Kidney capillary endothelial cell (primary cell): ENCODE data around the gene RIPPLY2.
"Not testable (repeated sequence)": the region's sequence is repeated elsewhere in the genome, so short reads cannot be mapped to it uniquely, and the experiment has no call there.

Experiments
- DNase-seq: peaks from one replicate; pipeline ENCODE4 v3.0.0-alpha.2; 2018; ENCODE audit warnings: low spot score

The RIPPLY2 gene

GRCh38 chr6:83860359-83860755, 7.2 kb downstream of the RIPPLY2 start:
- no peak for DNase-seq

DNA sequence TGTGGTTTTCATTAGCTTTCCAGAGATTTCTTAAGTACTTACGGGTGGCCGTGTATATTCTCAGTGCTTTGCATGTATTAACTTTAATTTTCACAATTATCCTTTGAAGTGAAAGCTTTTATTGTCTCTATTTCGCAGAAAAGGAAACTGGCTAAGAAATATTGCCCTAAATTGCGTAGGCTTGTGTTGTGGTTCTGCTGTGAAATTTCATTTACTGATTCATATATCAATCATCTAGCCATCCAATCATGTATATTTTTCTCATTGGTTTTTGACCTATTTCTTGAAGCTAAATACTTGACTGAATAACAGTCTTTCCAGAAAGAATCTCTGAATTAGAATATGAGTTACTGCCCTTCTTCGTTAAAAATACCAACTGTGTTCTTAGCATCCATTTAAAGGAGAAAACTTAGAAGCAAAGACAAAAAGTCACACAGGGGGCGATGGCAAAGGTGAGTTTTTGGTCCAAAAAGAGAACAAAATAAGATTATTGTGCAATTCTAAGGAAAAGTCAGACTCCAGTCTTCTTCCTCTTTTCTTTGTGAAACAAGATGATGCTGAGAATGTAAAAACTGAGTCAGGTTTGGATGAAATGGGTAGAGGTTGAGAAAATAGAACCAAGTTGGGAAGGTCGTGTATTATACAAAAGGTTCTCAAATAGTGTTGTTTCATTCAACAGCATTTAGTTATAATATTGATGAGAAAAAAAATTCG, 7.8 kb downstream of the RIPPLY2 start:
- DNase-seq: no peak

DNA sequence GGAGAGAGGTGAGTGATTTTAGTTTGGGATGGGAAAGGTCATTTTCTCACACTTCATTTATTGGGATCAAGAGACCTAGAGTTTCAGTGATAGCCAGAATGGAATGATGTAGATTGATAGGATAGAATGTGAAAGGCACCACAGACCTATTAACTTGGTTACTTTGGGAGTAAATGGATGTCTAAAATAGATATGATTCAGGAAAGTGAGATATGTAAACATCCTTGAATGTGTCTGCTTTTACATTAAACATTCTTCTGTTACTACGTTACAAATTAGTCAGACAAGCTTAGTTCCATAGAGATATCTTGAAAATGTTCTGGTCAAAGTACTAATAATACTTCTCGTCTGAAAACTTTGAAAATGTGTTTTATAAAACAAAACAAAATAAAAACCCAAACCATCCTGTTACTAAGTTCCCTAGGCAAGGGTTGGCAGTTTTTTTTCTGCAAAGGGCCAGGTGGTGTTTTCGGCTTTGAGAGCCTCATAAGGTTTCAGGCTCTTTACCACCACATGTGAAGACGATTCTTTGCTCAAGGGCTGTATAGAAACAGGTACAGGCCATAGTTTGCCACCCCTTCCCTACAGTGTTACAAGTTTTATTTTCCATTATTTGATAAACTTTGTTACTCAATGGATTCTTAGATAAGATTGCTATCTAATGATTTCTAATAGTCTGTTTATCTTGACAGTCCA, 9.8 kb downstream of the RIPPLY2 start:
- DNase-seq: no peak

GRCh38 chr6:83867043-83867442, 13.9 kb downstream of the RIPPLY2 start:
- DNase-seq: no peak

DNA sequence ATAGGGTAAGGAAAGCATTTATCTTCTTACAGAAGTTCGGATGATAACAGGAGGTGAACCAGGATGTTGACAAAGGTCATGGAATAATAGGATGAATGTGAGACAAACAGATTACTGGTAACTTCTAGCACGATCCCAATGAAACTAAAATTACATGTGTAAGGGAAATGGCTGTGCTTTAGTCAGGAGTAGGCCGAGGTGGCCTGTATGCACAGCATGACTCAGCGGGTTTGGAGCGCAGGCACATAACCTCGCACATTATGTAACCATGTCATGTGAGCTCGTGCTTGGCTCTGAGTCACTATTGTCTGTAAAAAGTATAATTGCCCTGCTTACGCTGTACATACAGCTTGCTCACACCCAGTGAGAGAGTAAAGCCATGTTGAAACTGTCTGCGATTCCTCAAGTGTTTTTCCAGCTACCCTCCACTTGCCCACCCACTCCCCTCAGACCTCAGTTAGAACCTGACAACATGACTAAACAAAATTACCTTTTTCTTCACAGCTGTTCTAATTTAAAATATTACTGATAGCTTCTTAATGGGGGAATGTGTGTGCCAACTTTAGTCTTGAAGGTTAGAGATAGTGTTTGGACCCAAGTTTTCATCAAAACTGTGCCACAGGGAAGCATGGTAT, 14.5 kb downstream of the RIPPLY2 start:
- no peak for DNase-seq

DNA sequence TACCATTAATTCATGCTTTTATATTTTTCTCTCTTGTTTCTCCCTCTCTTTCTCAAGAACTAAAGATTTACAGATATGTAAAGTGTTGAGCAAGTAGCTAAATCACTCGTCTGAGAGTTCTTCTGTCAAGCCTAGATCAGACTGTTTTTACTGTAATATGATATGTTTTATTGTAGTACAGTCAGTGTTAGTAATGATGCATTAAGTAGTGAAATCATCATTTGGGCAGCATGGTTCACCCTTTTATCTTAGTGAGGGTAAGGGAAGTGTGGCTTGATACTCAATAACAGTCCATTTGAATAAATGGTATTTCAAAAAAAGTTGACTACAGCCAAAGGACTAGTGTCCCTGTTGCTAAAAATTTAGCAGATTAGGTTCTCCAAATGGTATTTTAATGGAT, 15.5 kb downstream of the RIPPLY2 start:
- DNase-seq: no peak

DNA sequence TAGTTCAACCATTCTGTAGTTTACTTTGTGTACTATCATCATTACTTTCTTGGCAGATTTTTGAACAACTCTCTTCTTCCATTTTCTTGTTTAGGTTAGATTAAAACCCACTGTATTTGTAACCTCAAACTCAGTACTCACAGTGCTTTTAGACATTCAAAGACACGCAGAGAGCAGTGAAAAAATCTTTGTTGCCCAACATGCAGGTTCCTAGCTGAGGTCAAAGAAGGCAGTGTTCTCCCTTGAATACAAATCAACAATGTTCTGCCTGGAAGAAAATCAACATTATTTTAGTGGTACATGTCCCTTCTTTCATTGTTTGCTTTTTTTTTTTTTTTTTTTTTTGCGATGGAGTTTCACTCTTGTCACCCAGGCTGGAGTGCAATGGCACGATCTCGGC, 17.5 kb downstream of the RIPPLY2 start:
- no peak for DNase-seq

DNA sequence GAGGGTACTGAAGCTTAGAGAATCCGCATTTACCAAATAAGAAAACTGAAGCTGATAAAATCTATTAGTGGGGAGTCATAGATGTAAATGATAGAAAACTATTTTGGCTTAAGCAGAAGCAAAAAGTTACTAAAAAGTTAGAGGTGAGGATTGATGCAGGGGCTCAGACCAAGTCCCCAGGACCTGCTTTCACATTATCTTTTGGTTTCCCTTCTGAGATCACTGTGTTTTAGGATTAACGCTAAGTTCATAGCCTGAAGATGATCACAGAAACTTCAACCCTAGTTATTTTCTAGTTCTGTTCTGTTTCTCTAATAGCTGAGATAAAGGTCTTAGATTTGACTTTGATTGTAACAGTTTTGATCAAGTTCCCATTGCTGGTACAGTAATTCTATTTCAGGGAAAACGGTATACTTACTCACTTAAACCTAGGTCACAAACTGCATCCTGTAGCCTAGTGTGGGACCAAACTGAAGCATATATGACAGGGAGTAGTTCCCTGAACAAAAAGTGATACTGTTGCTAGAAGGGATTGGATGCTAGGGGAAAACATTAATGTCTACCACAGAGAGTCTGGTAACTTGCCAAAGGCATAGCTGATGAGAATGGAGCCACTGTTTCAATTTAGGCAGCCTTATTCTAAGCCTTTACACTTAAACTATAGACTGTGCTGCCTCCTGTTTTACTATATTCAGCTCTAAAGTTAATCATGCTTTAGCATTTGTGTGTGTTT, 19.4 kb downstream of the RIPPLY2 start:
- DNase-seq: no peak

DNA sequence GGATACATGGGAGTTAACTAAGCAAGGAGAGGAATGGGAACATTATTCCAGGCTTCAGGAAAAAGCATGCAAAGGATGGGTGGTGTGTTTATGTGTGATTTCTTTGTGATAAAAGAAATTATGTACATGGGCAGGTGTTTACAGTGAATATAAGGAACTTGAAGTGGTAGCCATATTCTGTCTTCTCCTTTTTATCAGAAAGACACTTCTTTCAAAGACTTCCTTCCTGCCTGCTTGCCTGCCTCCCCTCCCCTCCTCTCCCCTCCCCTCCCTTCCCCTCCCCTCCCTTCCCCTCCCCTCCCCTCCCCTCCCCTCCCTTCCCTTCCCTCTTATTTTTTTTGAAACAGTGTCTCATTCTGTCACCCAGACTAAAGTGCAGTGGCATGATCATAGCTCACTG, 20.7 kb downstream of the RIPPLY2 start:
- no peak for DNase-seq

DNA sequence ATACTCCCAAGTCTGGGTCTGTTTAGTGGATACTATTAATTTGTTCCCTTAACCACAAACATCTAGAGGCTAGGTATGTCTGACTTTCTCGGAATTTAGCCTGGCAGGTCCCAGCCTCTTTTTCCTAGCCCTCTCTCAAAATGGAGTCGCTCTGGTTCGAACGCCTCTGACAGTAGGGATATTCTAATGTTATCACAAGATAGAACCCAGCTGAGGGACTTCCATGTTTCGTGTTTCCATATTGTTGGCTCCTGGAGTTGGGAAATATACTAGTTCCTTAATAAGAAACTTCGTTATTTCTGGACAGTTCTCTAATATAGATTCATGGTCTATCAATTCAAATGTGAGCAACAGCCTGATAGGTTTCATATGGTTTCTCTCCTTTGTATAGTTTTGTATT, 22.7 kb downstream of the RIPPLY2 start:
- no peak for DNase-seq

GRCh38 chr6:83878902-83879644, 25.9 kb downstream of the RIPPLY2 start:
- DNase-seq: no peak

GRCh38 chr6:83879746-83880145, 26.6 kb downstream of the RIPPLY2 start:
- no peak for DNase-seq

GRCh38 chr6:83883240-83883639, 30.1 kb downstream of the RIPPLY2 start:
- no peak for DNase-seq

DNA sequence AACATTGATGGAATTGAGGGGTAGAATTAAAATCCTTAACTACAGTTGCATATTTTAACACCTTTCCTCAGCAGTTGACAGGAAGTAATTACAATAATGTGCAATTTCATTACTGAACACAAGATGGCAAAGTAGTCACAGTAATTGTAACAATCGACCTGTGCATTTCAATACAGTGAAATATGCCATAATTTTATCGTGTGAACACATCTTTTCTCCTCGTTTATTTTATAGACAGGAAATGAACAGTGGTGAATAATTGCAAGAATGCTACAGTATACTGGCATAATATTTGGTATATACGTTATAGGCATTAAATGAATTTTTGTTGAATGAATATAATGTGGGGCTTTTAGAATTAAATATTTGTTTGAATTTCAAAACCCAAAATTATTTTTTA, 31.4 kb downstream of the RIPPLY2 start:
- DNase-seq: peak; percentile 79

- DNase-seq: no peak
Measured at GRCh38 chr6:83885984-83886383, 32.8 kb downstream of the RIPPLY2 start.

- no peak for DNase-seq
Measured at GRCh38 chr6:83889621-83890020, 36.5 kb downstream of the RIPPLY2 start.

GRCh38 chr6:83890520-83890919, 37.4 kb downstream of the RIPPLY2 start:
- no peak for DNase-seq

GRCh38 chr6:83891586-83891985, 38.4 kb downstream of the RIPPLY2 start:
- no peak for DNase-seq

DNA sequence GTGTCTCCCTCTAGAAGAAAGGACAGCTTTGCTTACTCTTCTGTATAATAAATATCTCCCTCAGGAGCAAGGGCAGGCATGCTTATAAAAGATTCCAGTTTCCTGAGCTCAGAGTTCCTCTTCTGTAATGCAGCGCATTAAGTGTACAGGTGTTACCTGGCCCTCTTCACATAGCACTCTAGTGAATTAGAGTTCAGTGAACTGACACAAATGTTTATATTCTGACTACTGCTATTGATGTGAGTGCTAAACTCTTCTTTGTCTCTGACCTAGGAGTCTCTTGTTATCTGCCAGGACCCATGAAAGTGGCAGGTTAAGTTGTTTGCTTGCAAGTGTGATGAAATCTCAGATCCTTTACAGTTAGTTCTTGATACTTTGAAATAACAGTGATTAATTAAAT, 39.9 kb downstream of the RIPPLY2 start:
- no peak for DNase-seq

DNA sequence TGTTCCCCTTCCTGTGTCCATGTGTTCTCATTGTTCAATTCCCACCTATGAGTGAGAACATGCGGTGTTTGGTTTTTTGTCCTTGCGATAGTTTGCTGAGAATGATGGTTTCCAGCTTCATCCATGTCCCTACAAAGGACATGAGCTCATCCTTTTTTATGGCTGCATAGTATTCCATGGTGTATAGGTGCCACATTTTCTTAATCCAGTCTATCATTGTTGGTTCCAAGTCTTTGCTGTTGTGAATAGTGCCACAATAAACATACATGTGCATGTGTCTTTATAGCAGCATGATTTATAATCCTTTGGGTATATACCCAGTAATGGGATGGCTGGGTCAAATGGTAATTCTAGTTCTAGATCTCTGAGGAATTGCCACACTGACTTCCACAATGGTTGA, 43.9 kb downstream of the RIPPLY2 start:
- DNase-seq: not testable (repeated sequence)

DNA sequence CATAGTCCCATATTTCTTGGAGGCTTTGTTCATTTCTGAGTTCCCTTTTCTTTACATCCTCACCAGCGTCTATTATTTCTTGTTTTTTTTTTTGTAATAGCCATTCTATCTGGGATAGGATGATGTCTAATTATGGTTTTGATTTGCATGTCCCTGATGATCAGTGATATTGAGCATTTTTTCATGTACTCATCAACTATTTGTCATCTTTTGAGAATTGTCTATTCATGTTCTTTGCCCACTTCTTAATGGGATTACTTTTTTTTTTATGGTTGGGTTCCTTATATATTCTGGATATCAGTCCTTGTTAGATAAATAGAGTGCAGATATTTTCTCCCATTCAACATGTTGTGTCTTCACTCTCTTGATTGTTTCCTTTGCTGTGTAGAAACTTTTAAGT, 48.5 kb downstream of the RIPPLY2 start:
- no peak for DNase-seq

- DNase-seq: no peak
Measured at GRCh38 chr6:83904395-83904794, 51.2 kb downstream of the RIPPLY2 start.
